GM06990 (cell line): ENCODE results near the gene FAM50B.

Experiments used
- DNase-seq: peaks from one replicate; pipeline ENCODE4 v3.0.0-alpha.2; 2011; ENCODE audit not compliant: insufficient read length; ENCODE audit errors: extremely low read depth
- H3K27me3 ChIP-seq: replicated peaks from 2 replicates; pipeline ENCODE4 v1.6.0; 2011; ENCODE audit warnings: low read length; ENCODE audit not compliant: control insufficient read depth, insufficient read depth
- H3K36me3 ChIP-seq: 2 replicates; pipeline ENCODE4 v1.5.1; 2011; ENCODE audit warnings: low read length; ENCODE audit not compliant: control insufficient read depth, insufficient read depth
- H3K4me3 ChIP-seq: replicated peaks from 2 replicates; pipeline ENCODE4 v1.5.1; 2011; ENCODE audit warnings: low read depth, mild to moderate bottlenecking, control low read depth, low read length
- CTCF ChIP-seq: IDR thresholded peaks from 2 replicates; pipeline ENCODE4 v1.5.1; 2011; ENCODE audit warnings: low read length, control low read depth, mild to moderate bottlenecking, inconsistent platforms; ENCODE audit not compliant: insufficient read depth, poor library complexity, severe bottlenecking

The FAM50B gene

GRCh38 chr6:3848925-3849605 is at the start of gene FAM50B:
Gene FAM50B (plus strand): TSS chr6:3849373. CDS start chr6:3849812, 439 bp downstream.
- Histone ChIP-seq H3K27me3 (no peaks in the 10 kb centered on the region), H3K36me3 (no peaks in the 10 kb centered on the region), H3K4me3 (peak within 1 kb of the TSS; percentile 63)
- TF ChIP-seq CTCF = peak; percentile 85
- peak; percentile 88 for DNase-seq

DNA sequence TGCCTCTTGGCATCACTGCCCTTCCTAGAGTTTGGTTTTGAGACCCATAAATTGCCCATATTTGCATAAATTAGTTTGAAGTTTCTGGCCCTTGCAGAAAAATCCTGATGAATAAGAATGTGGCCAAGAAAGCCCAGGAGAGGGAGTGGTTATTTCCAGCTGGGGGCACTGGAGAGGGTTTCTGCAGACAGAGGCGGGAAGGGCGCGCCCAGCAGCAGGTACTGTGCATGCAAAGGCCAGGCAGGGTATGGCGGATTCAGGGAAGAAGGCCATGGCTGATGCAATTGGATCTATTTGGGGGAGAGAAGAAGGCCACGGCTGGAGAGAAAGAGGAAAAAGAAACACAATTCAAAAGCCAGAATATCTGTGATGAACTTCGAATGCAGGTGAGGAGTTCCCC is 49.5 kb upstream of the FAM50B start:
- no peak for TF ChIP-seq CTCF
- Histone ChIP-seq H3K4me3 (no peak overlapping the region), H3K27me3 (no peaks in the 10 kb centered on the region), H3K36me3 (no peaks in the 10 kb centered on the region)
- DNase-seq = no peak

DNA sequence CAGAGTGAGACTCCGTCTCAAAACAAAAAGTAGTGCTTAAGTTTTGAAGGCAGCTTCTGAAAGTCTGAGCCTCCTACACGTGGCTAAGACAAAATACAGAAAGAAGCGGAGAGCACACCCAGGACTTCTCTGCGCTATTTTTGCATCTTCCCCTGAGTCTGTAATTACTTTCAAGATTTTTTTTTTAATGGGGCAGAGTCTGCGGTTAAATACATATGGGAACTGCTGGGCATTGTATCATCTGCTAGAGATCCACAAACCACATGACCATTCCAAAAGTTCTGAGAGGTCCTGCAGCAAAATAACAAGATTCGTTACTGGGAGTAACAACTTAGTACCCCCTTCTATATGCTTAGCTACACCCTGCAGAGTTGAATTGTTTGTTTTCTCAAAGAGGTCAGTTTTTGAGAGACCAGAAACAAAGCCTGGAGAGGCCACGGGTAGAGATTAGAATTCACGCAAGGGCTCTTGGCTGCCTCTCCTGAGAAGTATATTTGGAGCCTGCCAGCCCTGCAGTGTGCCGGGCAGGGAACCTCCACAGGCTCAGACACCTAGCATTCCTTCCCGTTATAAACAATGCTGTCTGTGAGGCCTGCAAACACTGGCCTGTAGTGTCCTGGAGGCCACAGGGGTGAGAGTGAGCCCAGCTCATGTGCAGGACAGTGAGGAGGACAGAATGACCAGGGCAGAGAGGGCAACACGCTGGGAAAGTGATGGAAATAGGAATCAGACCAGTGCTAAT is 48.2 kb upstream of the FAM50B start:
- H3K4me3 ChIP-seq = no peak overlapping the region
- TF ChIP-seq CTCF = no peak

GRCh38 chr6:3801960-3802359 is 47.2 kb upstream of the FAM50B start:
- Histone ChIP-seq H3K36me3 (no peaks in the 10 kb centered on the region), H3K4me3 (no peak overlapping the region), H3K27me3 (no peaks in the 10 kb centered on the region)
- no peak for TF ChIP-seq CTCF
- peak; percentile 47 for DNase-seq

More for the DNA sequence above, 48.2 kb upstream of the FAM50B start:
- peak; percentile 20 for DNase-seq
- H3K27me3 ChIP-seq = no peaks in the 10 kb centered on the region
- no peaks in the 10 kb centered on the region for H3K36me3 ChIP-seq

- DNase-seq = peak; percentile 31
- no peak for TF ChIP-seq CTCF
These were observed 45.3 kb upstream of the FAM50B start for GRCh38 chr6:3803627-3804468.

More at GRCh38 chr6:3803627-3804468, 45.3 kb upstream of the FAM50B start:
- Histone ChIP-seq H3K4me3 (no peak overlapping the region), H3K36me3 (no peaks in the 10 kb centered on the region), H3K27me3 (no peaks in the 10 kb centered on the region)
